ENCODE results near the gene CHN1. TPM values are rescaled to one million over a fixed set of nuclear protein-coding genes. Genes with fewer than 3 reads are reported as not detected.

Gene CHN1
- total RNA-seq, 4 donors from 2014 or later = 3.4 to 60.2 (median 7.1) TPM

DNA sequence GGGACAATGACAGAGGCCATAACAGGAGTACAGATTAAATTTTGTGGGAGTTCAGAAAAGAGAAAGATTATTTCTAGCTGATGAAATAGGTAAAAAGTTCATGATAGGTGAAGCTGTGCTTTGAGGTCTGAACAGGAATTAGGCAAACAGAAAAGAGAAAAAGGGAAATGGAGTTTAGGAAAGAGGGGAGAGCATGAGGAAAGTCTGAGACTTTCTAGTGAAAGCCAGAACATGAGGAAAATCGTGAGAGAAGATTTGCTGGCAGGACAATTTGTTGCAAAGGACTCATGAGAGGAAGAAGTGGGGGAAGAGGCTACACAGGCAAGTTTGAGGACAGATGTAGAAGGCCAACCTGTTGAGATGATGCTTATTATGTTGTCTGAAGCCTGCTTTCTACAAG is 6.3 kb upstream of the CHN1 start:
- no peak for DNase-seq
- no peak overlapping the region for H3K27ac ChIP-seq
- H3K27me3 ChIP-seq = no peaks in the 10 kb centered on the region
- no peaks in the 10 kb centered on the region for H3K36me3 ChIP-seq
- H3K4me1 ChIP-seq = no peaks in the 10 kb centered on the region
- H3K4me3 ChIP-seq = no peak overlapping the region
- no peak for TF ChIP-seq POLR2A (IDR thresholded peaks at IDR 0.05)
- TF ChIP-seq, protein P1, sequence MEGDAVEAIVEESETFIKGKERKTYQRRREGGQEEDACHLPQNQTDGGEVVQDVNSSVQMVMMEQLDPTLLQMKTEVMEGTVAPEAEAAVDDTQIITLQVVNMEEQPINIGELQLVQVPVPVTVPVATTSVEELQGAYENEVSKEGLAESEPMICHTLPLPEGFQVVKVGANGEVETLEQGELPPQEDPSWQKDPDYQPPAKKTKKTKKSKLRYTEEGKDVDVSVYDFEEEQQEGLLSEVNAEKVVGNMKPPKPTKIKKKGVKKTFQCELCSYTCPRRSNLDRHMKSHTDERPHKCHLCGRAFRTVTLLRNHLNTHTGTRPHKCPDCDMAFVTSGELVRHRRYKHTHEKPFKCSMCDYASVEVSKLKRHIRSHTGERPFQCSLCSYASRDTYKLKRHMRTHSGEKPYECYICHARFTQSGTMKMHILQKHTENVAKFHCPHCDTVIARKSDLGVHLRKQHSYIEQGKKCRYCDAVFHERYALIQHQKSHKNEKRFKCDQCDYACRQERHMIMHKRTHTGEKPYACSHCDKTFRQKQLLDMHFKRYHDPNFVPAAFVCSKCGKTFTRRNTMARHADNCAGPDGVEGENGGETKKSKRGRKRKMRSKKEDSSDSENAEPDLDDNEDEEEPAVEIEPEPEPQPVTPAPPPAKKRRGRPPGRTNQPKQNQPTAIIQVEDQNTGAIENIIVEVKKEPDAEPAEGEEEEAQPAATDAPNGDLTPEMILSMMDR (IDR thresholded peaks at IDR 0.05) = no peak
- H3K9me3 ChIP-seq = no peaks in the 10 kb centered on the region

DNA sequence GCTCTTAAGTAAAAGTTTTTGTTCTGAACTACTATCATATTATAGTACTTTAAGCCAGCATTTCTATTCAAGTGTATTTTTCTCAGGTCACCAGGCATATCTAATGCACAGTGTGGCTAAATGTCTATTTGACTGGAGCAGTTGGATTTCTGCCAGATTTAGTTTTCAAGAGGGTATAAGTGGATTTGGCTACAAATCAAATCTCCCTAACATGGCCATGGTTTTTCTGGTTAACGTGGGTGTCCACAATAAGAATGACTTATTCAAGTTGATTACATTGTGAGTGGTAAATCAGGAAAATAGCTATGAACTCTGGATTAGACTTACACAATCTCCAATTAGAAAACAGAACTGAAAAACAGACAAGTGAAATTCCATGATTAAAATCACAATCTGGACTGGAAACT is 5.7 kb upstream of the CHN1 start:
- H3K27ac ChIP-seq = no peak overlapping the region
- H3K9me3 ChIP-seq = no peaks in the 10 kb centered on the region
- no peak for TF ChIP-seq POLR2A (IDR thresholded peaks at IDR 0.05)
- TF ChIP-seq, protein P1 (IDR thresholded peaks at IDR 0.05) = no peak
- H3K36me3 ChIP-seq = no peaks in the 10 kb centered on the region
- DNase-seq = no peak
- no peak overlapping the region for H3K4me3 ChIP-seq
- no peaks in the 10 kb centered on the region for H3K27me3 ChIP-seq
- H3K4me1 ChIP-seq = no peaks in the 10 kb centered on the region

DNA sequence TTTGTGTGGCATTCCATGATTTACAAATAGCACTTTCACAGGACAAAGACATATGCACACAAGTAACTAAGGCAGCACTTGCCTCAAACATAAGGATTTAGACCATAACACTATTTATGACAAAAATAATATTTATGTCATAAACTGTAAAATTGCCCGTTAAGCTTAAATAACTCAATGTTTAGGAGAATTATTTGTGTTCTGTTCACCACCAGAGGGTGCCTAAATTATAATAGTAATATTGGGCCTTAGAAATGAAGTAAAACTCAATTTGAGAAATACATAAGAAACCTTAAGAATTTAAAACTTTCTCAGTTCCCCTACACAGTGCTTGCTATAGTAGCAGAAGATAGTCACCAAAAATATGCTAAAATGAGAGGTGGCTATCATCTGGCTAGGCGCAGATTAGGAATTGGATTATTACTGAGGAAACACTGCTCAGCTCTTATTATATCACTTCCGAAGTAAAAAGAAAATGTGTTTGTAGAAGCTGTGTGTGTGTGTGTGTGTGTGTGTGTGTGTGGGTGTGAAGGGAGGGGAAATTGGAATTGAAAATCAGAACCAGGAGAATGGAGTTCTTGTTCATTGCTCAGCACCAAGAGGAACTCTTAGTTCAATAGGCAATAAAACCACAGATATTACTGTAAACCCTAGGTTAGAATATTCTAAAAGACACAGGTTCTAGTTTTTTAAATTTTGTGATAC is 4.9 kb upstream of the CHN1 start:
- Histone ChIP-seq H3K27ac (no peak overlapping the region), H3K36me3 (no peaks in the 10 kb centered on the region), H3K4me1 (peaks cover 0 to 5% (median under 1%) of the 10 kb centered on the region in 4 donors), H3K9me3 (no peaks in the 10 kb centered on the region), H3K27me3 (no peaks in the 10 kb centered on the region), H3K4me3 (no peak overlapping the region)
- no peak for DNase-seq
- TF ChIP-seq POLR2A (IDR thresholded peaks at IDR 0.05) = no peak
- TF ChIP-seq, protein P1 (IDR thresholded peaks at IDR 0.05) = no peak

DNA sequence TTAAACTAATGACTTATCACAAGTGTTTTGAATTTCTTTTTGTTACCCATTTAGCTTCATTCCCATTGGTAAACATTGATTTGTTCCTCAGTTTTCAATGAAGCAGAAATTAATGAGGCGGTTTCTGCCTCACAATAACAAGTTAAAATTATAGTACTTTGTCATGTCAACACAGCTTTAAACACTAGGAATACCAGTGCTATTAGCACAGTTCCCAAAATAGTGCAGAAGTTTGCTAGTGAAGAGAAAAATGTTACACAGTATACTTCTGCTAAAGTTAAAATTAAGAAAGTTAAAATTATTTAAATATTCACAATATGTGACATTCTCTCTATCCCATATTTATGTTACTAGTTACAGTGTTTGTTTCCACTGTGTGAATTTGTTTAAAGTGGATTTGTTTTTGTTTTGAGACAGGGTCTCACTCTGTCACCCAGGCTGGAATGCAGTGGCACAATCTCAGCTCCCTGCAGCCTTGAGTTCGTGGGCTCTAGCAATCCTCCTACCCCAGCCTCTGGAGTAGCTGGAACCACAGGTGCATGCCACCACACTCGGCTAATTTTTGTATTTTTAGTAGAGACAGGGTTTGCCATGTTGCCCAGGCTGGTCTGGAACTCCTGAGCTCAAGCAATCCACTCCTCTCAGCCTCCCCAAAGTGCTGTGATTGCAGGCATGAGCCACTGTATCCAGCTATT is 3.8 kb upstream of the CHN1 start:
- DNase-seq = no peak
- Histone ChIP-seq H3K27me3 (no peaks in the 10 kb centered on the region), H3K4me3 (no peak overlapping the region), H3K27ac (no peak overlapping the region), H3K9me3 (no peaks in the 10 kb centered on the region), H3K36me3 (no peaks in the 10 kb centered on the region), H3K4me1 (peaks cover 0 to 10% (median 2%) of the 10 kb centered on the region in 4 donors)
- no peak for TF ChIP-seq POLR2A (IDR thresholded peaks at IDR 0.05)
- TF ChIP-seq, protein P1 (IDR thresholded peaks at IDR 0.05) = no peak

DNA sequence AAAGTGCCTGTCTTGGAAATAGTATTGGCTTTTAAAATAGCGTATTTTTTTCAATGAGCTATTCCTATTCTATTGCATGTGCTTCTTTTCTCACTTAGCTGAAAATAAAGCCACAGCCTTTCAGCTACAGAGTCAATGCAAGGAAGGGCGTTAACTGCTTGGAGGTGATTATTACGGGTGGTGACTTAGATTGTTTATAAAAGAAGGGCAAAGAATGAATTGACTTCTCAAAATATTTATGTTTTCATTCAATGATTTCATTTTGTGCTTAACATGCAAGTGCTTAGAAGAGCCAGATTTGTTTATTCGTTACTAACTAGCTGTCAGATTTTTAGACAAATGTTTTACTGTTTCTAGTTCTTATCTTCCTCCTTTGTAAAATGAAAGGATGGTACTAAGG is 2.8 kb upstream of the CHN1 start:
- H3K27me3 ChIP-seq = no peaks in the 10 kb centered on the region
- H3K4me1 ChIP-seq = peaks cover 0 to 10% (median 2%) of the 10 kb centered on the region in 4 donors
- no peak overlapping the region for H3K4me3 ChIP-seq
- no peaks in the 10 kb centered on the region for H3K36me3 ChIP-seq
- no peaks in the 10 kb centered on the region for H3K9me3 ChIP-seq
- DNase-seq = no peak
- TF ChIP-seq, protein P1 (IDR thresholded peaks at IDR 0.05) = no peak
- H3K27ac ChIP-seq = no peak overlapping the region
